ENCODE data around the gene UBE2C. TPM values are rescaled to one million over a fixed set of nuclear protein-coding genes. Genes with fewer than 3 reads are reported as not detected.

UBE2C gene
- total RNA-seq, 1 experiment from 2014 or later: 268 TPM

GRCh38 chr20:45780159-45780558 is 32.3 kb upstream of the UBE2C start:
- Histone ChIP-seq H2BK20ac (ENCODE audit: low read depth, low read length, poor library complexity, severe bottlenecking) (no peak overlapping the region), H3K4me2 (ENCODE audit: insufficient read depth, insufficient read length, low read length) (no peak overlapping the region), H4K5ac (ENCODE audit: insufficient read length, low read depth, low read length) (no peak overlapping the region), H2BK5ac (ENCODE audit: insufficient read length, low read length) (no peak overlapping the region), H4K8ac (replicated peaks; ENCODE audit: insufficient read length, low read depth, low read length) (no peak overlapping the region), H2BK120ac (ENCODE audit: low read depth, low read length, poor library complexity, severe bottlenecking) (no peak overlapping the region), H3K23ac (ENCODE audit: insufficient read length, low read depth, low read length) (no peak overlapping the region), H3K9me3 (ENCODE audit: control insufficient read depth, low read depth, low read length) (no peaks in the 10 kb centered on the region), H4K91ac (ENCODE audit: insufficient read length, low read depth, low read length) (no peak overlapping the region), H3K14ac (ENCODE audit: insufficient read depth, low read length) (no peak overlapping the region), H3K18ac (ENCODE audit: insufficient read length, low read depth, low read length) (no peak overlapping the region), H3K23me2 (ENCODE audit: insufficient read length, low read depth, low read length, poor library complexity, severe bottlenecking) (no peaks in the 10 kb centered on the region), H3K56ac (ENCODE audit: insufficient read length, low read depth, low read length) (no peak overlapping the region), H3K4me1 (ENCODE audit: insufficient read depth, low read length) (no peaks in the 10 kb centered on the region), H2BK12ac (ENCODE audit: insufficient read length, low read depth, low read length) (no peak overlapping the region), H2BK15ac (ENCODE audit: low read depth, low read length) (no peak overlapping the region), H3K79me2 (ENCODE audit: insufficient read depth, low read length) (no peaks in the 10 kb centered on the region), H3K9ac (ENCODE audit: extremely low read depth, insufficient read length, low read length) (no peak overlapping the region), H2AFZ (ENCODE audit: low read length) (no peak overlapping the region), H3K27me3 (ENCODE audit: insufficient read depth, low read length) (no peaks in the 10 kb centered on the region), H3K4ac (ENCODE audit: low read depth, low read length) (no peak overlapping the region), H3T11ph (ENCODE audit: low read length) (no peak overlapping the region), H2AK5ac (ENCODE audit: insufficient read length, low read length) (no peak overlapping the region), H3K79me1 (ENCODE audit: insufficient read depth, low read depth, low read length, poor library complexity, severe bottlenecking) (no peaks in the 10 kb centered on the region), H4K20me1 (ENCODE audit: control insufficient read depth, insufficient read depth, insufficient read length) (no peaks in the 10 kb centered on the region), H3K27ac (ENCODE audit: insufficient read length, low read depth, low read length) (no peak overlapping the region)
- TF ChIP-seq CTCF (conservative IDR thresholded peaks at IDR 0.05): no peak
- DNase-seq: no peak
- peaks cover 2% of the 10 kb centered on the region for H3K27me3 Mint-ChIP-seq (ENCODE audit: low read depth)
- no peak overlapping the region for H3K27ac Mint-ChIP-seq
- H3K4me3 Mint-ChIP-seq: no peak overlapping the region; a peak in 1 of 5 replicates
- WGBS (ENCODE audit: extremely low coverage, insufficient read length, low lambda C conversion rate): no CpG with 5 or more reads among the region's 4 CpGs
- H3K9me3 Mint-ChIP-seq: no peaks in the 10 kb centered on the region; a peak in 1 of 5 replicates
- H3K4me1 Mint-ChIP-seq: no peaks in the 10 kb centered on the region
- H3K36me3 Mint-ChIP-seq (ENCODE audit: insufficient read depth in 1 of 3, low read depth in 3 of 3): no peaks in the 10 kb centered on the region
